Brain microvascular endothelial cell (primary cell): ENCODE measurements around the gene VPS41.
"Not testable (repeated sequence)": the region's sequence is repeated elsewhere in the genome, so short reads cannot be mapped to it uniquely, and the experiment has no call there.

Experiments used
- DNase-seq: peaks from one replicate; pipeline ENCODE4 v3.0.0-alpha.2; 2020
- H3K27ac ChIP-seq: fragments of 250-450 bp; sonication (Bioruptor Pico); 2 replicates; pipeline ENCODE4 v1.5.1; 2020; ENCODE audit warnings: mild to moderate bottlenecking, moderate library complexity
- H3K27me3 ChIP-seq: fragments of 250-450 bp; sonication (Bioruptor Pico); replicated peaks from 2 replicates; pipeline ENCODE4 v1.5.1; 2020; ENCODE audit warnings: mild to moderate bottlenecking
- H3K36me3 ChIP-seq: fragments of 250-450 bp; sonication (Bioruptor Pico); replicated peaks from 2 replicates; pipeline ENCODE4 v1.5.1; 2020; ENCODE audit warnings: mild to moderate bottlenecking
- H3K4me3 ChIP-seq: 2 replicates; pipeline ENCODE4 v1.5.1; 2011; ENCODE audit warnings: low read depth, mild to moderate bottlenecking, control low read depth, low read length, moderate library complexity
- in situ Hi-C: cut with HindIII; loops from 2 replicates; pipeline ENCODE4 v1.10.0; 2017; ENCODE audit warnings: low sequenced_read_pairs, low pct_ligation_motif_present
- TF ChIP-seq, protein P1 (sequence below): IDR thresholded peaks from 2 replicates; pipeline ENCODE4 v1.5.1; 2011; ENCODE audit warnings: low read depth, mild to moderate bottlenecking, moderate library complexity, low read length, control low read depth, inconsistent platforms; ENCODE audit errors: missing control alignments

Gene VPS41

DNA sequence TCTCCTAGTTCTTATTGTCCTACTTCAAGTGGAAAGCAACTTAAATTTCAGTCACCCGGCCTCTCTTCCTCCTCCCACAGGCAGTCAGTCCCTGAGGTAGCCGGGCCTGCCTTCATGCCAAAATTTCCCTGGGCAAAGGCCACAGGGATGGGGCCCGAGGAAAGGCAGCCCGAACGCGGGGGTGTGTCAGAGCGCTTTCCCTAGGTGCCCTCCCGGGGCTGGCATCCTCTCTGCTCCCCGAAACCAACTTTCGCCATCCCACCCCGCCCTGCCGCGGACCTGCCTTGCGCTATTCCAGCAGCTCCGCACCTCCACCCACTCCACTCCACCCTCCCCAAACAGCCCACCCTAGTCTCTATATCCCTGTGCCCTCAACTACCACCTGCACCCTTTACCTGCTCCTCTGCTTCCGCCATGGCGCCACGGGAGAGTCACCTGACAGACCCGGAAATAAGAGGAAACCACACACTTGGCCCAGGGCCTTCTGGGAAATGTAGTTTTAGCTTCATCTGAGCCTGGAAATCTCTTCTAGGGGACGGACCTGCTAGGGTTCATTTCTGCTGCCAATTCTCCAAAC is at the start of gene VPS41:
TSS of gene VPS41 (minus strand) at position 433 of the 577 bp plus-strand sequence. CDS start at position 416, 17 bp downstream.
- Histone ChIP-seq H3K27ac (peak within 1 kb of the TSS; percentile 12), H3K4me3 (peak within 1 kb of the TSS; percentile 84), H3K27me3 (no peaks in the 10 kb centered on the region), H3K36me3 (no peaks in the 10 kb centered on the region)
- DNase-seq, result peak; percentile 74
- TF ChIP-seq, protein P1, sequence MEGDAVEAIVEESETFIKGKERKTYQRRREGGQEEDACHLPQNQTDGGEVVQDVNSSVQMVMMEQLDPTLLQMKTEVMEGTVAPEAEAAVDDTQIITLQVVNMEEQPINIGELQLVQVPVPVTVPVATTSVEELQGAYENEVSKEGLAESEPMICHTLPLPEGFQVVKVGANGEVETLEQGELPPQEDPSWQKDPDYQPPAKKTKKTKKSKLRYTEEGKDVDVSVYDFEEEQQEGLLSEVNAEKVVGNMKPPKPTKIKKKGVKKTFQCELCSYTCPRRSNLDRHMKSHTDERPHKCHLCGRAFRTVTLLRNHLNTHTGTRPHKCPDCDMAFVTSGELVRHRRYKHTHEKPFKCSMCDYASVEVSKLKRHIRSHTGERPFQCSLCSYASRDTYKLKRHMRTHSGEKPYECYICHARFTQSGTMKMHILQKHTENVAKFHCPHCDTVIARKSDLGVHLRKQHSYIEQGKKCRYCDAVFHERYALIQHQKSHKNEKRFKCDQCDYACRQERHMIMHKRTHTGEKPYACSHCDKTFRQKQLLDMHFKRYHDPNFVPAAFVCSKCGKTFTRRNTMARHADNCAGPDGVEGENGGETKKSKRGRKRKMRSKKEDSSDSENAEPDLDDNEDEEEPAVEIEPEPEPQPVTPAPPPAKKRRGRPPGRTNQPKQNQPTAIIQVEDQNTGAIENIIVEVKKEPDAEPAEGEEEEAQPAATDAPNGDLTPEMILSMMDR, result no peak
- in situ Hi-C loops, result no loop called here

DNA sequence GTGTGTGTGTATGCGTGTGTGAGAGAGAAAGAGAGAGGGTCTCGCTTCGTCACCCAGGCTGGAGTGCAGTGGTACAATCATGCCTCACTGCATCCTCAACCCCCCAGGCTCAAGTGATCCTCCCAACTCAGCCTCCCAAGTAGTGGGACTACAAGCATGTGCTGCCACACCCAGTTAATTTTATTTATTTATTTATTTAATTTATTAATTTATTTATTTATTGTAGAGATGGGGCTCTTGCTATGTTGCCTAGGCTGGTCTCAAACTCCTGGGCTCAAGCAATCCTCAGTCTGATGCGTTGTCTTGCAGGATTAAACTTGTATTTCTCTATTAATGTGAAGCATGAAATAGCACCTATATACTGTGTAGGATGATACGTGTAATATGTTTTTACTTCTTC is 46.9 kb upstream of the VPS41 start:
- Histone ChIP-seq H3K4me3 (no peak overlapping the region), H3K36me3 (no peaks in the 10 kb centered on the region), H3K27ac (no peak overlapping the region), H3K27me3 (no peaks in the 10 kb centered on the region)
- in situ Hi-C loops, result no loop called here
- DNase-seq, result no peak
- TF ChIP-seq, protein P1, result no peak

DNA sequence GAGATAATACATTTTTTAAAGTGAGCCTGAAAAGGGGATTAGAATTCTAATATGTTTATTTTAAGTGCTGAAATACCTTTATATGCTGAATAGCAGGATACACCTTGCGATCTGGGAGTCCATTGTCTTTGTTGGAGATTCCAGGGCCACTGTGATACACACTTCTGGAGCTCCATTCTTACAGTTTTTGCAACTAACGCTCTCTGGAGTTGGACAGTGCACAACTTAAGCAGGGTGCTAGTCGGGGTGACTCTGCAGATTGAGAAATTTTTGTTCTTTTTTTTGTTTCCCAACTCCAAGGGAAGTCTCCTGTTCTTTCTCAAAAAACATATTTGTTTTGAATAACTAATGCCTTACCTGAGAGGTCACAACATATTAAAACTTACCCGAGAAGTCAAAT is 45.0 kb upstream of the VPS41 start:
- TF ChIP-seq, protein P1, result no peak
- DNase-seq, result no peak
- no peak overlapping the region for H3K4me3 ChIP-seq
- H3K27ac ChIP-seq, result no peak overlapping the region
- in situ Hi-C loops, result no loop called here
- H3K27me3 ChIP-seq, result no peaks in the 10 kb centered on the region
- H3K36me3 ChIP-seq, result no peaks in the 10 kb centered on the region

DNA sequence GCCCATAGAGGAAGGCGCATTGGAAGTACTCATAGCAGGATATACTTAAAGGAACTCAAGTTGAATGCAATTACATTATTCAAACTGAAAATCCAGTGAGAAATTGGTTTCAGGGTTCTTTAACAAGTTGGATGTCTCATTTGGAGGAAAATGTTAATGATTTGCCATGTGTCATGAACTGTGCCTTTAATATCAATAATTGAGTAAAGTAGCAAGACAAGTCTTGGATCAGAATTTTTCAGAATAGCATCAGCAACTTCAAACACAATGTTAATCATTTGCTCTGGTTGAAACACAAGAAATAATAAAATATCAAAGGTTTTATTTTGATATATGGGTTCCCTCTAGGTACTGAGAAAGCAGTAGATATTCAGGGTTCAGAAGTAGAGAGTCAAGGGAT is 44.2 kb upstream of the VPS41 start:
- H3K27ac ChIP-seq, result no peak overlapping the region
- no peaks in the 10 kb centered on the region for H3K36me3 ChIP-seq
- in situ Hi-C loops, result no loop called here
- no peaks in the 10 kb centered on the region for H3K27me3 ChIP-seq
- TF ChIP-seq, protein P1, result no peak
- no peak for DNase-seq
- no peak overlapping the region for H3K4me3 ChIP-seq

DNA sequence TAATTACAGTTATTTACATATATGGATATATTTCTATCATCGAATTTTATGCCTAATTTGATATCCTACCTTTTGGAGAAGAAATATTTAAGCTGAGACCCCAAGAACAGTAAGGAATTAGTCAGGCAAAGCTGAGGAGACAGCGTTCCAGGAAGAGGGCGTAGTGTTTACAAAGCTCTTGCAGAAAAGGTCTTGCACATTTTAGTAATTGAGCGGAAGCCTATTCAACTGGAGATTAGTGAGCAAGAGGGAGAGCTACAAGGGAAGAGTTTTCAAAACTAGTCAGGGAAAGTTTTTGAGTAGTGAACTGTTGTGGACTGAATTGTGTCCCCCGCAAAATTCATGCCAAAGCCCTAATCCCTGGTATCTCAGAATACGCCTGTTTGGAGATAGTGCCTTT is 42.2 kb upstream of the VPS41 start:
- TF ChIP-seq, protein P1, result no peak
- Histone ChIP-seq H3K4me3 (no peak overlapping the region), H3K27me3 (no peaks in the 10 kb centered on the region), H3K36me3 (no peaks in the 10 kb centered on the region), H3K27ac (no peak overlapping the region)
- no peak for DNase-seq
- in situ Hi-C loops, result no loop called here

DNA sequence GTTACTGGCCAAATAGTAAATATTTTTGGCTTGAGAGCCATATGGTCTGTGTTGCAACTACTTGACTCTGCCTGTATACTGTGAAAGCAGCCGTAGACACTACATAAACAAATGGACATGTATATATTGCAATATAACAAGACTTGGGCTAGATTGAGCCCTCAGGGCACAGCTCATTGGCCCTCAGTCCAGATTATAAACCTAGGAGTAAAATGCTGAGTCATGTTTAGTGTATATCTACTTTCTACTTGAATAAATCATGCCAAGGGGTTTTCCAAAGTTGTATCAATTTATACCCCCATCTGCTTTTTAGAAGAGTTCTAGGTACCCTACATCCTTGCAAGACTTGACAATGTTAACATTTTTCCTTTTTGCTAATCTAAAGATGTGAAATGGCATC is 41.3 kb upstream of the VPS41 start:
- Histone ChIP-seq H3K36me3 (no peaks in the 10 kb centered on the region), H3K27ac (no peak overlapping the region), H3K27me3 (no peaks in the 10 kb centered on the region), H3K4me3 (no peak overlapping the region)
- in situ Hi-C loops, result no loop called here
- TF ChIP-seq, protein P1, result no peak
- DNase-seq, result no peak

DNA sequence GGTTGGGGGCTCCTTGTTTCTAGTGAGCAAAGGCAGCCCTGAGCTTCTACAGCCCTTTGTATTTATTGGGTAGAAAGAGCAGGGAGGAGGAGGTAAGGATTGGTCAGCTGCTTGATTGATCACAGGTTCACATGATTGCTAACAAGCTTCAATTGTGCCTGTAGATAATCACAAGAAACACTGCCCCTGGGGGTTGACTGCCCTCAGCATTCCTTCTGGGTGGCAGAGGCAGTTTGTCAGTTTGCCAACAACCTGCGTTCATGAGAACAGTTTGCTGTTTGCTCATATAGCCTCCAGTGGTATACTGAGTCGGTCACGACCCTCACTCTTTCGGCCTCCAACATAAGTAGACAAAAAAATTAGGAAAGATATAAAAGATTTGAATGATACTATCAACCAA is 38.5 kb upstream of the VPS41 start:
- H3K27me3 ChIP-seq, H3K27ac ChIP-seq, H3K4me3 ChIP-seq, DNase-seq, in situ Hi-C loops, H3K36me3 ChIP-seq: not testable (repeated sequence)
